DND-41 (cell line): ENCODE data around the gene RHEBL1.

ENCODE experiments used
- ATAC-seq: fragments of 200-7000 bp; cut with Tn5 transposase; 3 replicates; pipeline ENCODE4 v1.9.1; 2021; ENCODE audit warnings: low read depth; ENCODE audit not compliant: insufficient read depth
- DNase-seq: peaks from one replicate; pipeline ENCODE4 v3.0.0-alpha.2; 2020
- H2AFZ ChIP-seq: 2 replicates; pipeline ENCODE4 v1.6.0; 2012; ENCODE audit warnings: low read depth, low read length
- H3K27ac ChIP-seq: 2 replicates; pipeline ENCODE4 v1.5.1; 2012; ENCODE audit warnings: low read length, inconsistent platforms
- H3K27me3 ChIP-seq: fragments of 200-600 bp; sonication (generic); 2 replicates; pipeline ENCODE4 v1.6.0; 2012; ENCODE audit warnings: low read length, mild to moderate bottlenecking, inconsistent platforms; ENCODE audit not compliant: insufficient read depth, poor library complexity
- H3K36me3 ChIP-seq: 2 replicates; pipeline ENCODE4 v1.5.1; 2012; ENCODE audit warnings: low read length, inconsistent platforms; ENCODE audit not compliant: insufficient read depth
- H3K4me1 ChIP-seq: 2 replicates; pipeline ENCODE4 v1.5.1; 2012; ENCODE audit warnings: mild to moderate bottlenecking, low read length; ENCODE audit not compliant: insufficient read depth
- H3K4me2 ChIP-seq: 2 replicates; pipeline ENCODE4 v1.6.0; 2012; ENCODE audit warnings: mild to moderate bottlenecking, moderate library complexity, low read length, inconsistent platforms; ENCODE audit not compliant: insufficient read depth
- H3K4me3 ChIP-seq, 2 experiments: fragments of 200-600 bp in 1 of 2; shearing (Covaris generic) in 1 of 2; 2 replicates each; pipeline ENCODE4 v1.5.1; 2012 to 2016; ENCODE audit warnings: inconsistent platforms in 2 of 2, low read length in 2 of 2, mild to moderate bottlenecking in 2 of 2, low read depth in 1 of 2, moderate library complexity in 1 of 2
- H3K79me2 ChIP-seq: 2 replicates; pipeline ENCODE4 v1.6.0; 2012; ENCODE audit warnings: low read length, inconsistent platforms; ENCODE audit not compliant: insufficient read depth
- H3K9ac ChIP-seq: 2 replicates; pipeline ENCODE4 v1.6.0; 2012; ENCODE audit warnings: low read depth, mild to moderate bottlenecking, inconsistent platforms, low read length, moderate library complexity
- H3K9me3 ChIP-seq: 2 replicates; pipeline ENCODE4 v1.5.1; 2012; ENCODE audit warnings: low read length, moderate library complexity, mild to moderate bottlenecking, inconsistent platforms; ENCODE audit not compliant: insufficient read depth, severe bottlenecking
- H4K20me1 ChIP-seq: 2 replicates; pipeline ENCODE4 v1.6.0; 2012; ENCODE audit warnings: low read length; ENCODE audit not compliant: insufficient read depth
- EZH2 ChIP-seq: IDR thresholded peaks from 3 replicates; pipeline ENCODE4 v1.6.1; 2012; ENCODE audit warnings: borderline replicate concordance, low read depth, mild to moderate bottlenecking, moderate library complexity, low read length, inconsistent platforms; ENCODE audit not compliant: severe bottlenecking
- TF ChIP-seq, protein P1 (sequence below): IDR thresholded peaks from 2 replicates; pipeline ENCODE4 v1.5.1; 2012; ENCODE audit warnings: borderline replicate concordance, low read length, moderate library complexity, mild to moderate bottlenecking; ENCODE audit not compliant: poor library complexity, severe bottlenecking; ENCODE audit errors: extremely low read depth

Gene RHEBL1

GRCh38 chr12:49039421-49040363 is 30.1 kb downstream of the RHEBL1 start:
- H3K4me2 ChIP-seq, result no peak overlapping the region
- no peaks in the 10 kb centered on the region for H3K4me1 ChIP-seq
- H3K36me3 ChIP-seq, result peaks cover 96% of the 10 kb centered on the region
- no peak for TF ChIP-seq EZH2
- TF ChIP-seq, protein P1, sequence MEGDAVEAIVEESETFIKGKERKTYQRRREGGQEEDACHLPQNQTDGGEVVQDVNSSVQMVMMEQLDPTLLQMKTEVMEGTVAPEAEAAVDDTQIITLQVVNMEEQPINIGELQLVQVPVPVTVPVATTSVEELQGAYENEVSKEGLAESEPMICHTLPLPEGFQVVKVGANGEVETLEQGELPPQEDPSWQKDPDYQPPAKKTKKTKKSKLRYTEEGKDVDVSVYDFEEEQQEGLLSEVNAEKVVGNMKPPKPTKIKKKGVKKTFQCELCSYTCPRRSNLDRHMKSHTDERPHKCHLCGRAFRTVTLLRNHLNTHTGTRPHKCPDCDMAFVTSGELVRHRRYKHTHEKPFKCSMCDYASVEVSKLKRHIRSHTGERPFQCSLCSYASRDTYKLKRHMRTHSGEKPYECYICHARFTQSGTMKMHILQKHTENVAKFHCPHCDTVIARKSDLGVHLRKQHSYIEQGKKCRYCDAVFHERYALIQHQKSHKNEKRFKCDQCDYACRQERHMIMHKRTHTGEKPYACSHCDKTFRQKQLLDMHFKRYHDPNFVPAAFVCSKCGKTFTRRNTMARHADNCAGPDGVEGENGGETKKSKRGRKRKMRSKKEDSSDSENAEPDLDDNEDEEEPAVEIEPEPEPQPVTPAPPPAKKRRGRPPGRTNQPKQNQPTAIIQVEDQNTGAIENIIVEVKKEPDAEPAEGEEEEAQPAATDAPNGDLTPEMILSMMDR, result no peak
- H3K27me3 ChIP-seq, result no peaks in the 10 kb centered on the region
- H3K4me3 ChIP-seq, result no peak overlapping the region
- H3K9ac ChIP-seq, result no peak overlapping the region
- no peaks in the 10 kb centered on the region for H3K9me3 ChIP-seq
- H3K27ac ChIP-seq, result no peak overlapping the region
- DNase-seq, result no peak
- H4K20me1 ChIP-seq, result peaks cover 62% of the 10 kb centered on the region
- H3K79me2 ChIP-seq, result peaks cover 22% of the 10 kb centered on the region
- ATAC-seq, result no peak
- H2AFZ ChIP-seq, result no peak overlapping the region

- Histone ChIP-seq H3K27me3 (no peaks in the 10 kb centered on the region), H3K9ac (no peak overlapping the region), H4K20me1 (peaks cover 61% of the 10 kb centered on the region), H3K4me2 (no peak overlapping the region), H3K27ac (no peak overlapping the region), H3K9me3 (no peaks in the 10 kb centered on the region), H3K79me2 (peaks cover 19% of the 10 kb centered on the region), H3K4me1 (no peaks in the 10 kb centered on the region), H2AFZ (no peak overlapping the region), H3K4me3 (no peak overlapping the region), H3K36me3 (peaks cover 96% of the 10 kb centered on the region)
- DNase-seq (no peak), ATAC-seq (no peak)
- no peak for TF ChIP-seq EZH2
- TF ChIP-seq, protein P1, result no peak
Measured at GRCh38 chr12:49038291-49038955, 31.4 kb downstream of the RHEBL1 start.

DNA sequence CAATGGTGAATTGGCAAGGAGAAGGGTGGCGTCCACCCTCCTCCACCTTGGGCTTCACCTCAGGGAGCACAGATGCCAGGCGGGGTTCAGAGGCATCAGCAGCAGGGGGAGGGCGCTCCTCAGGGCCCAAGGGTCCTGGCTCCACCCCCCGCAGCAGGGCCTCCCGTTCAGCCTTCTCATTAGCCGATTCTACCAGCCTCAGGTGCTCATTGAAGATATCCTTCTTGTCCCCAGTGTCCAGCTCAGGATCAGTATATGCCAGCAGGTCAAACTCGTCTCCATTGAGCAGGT is 31.9 kb downstream of the RHEBL1 start:
- DNase-seq (no peak), ATAC-seq (no peak)
- Histone ChIP-seq H3K4me3 (no peak overlapping the region), H3K27me3 (no peaks in the 10 kb centered on the region), H3K79me2 (peaks cover 19% of the 10 kb centered on the region), H4K20me1 (peaks cover 60% of the 10 kb centered on the region), H3K9ac (no peak overlapping the region), H3K9me3 (no peaks in the 10 kb centered on the region), H3K4me1 (no peaks in the 10 kb centered on the region), H2AFZ (no peak overlapping the region), H3K36me3 (peaks cover 96% of the 10 kb centered on the region), H3K27ac (no peak overlapping the region), H3K4me2 (no peak overlapping the region)
- no peak for TF ChIP-seq EZH2
- TF ChIP-seq, protein P1, result no peak
